NCI-H187 (cell line): Measurements from ENCODE around the gene RHBDD1.

Source experiments
- DNase-seq, 2 experiments: peaks; one replicate each; lab custom pipeline; 2025; lab: John Stamatoyannopoulos, UW

The RHBDD1 gene

GRCh38 chr2:226887940-226888339 lies 52.1 kb downstream of the RHBDD1 start:
- no peak for DNase-seq

- no peak for DNase-seq
These were observed 52.6 kb downstream of the RHBDD1 start for GRCh38 chr2:226888378-226888965.

- no peak for DNase-seq
These were observed 53.1 kb downstream of the RHBDD1 start for GRCh38 chr2:226888971-226889370.

GRCh38 chr2:226890286-226890685 lies 54.4 kb downstream of the RHBDD1 start:
- no peak for DNase-seq

DNA sequence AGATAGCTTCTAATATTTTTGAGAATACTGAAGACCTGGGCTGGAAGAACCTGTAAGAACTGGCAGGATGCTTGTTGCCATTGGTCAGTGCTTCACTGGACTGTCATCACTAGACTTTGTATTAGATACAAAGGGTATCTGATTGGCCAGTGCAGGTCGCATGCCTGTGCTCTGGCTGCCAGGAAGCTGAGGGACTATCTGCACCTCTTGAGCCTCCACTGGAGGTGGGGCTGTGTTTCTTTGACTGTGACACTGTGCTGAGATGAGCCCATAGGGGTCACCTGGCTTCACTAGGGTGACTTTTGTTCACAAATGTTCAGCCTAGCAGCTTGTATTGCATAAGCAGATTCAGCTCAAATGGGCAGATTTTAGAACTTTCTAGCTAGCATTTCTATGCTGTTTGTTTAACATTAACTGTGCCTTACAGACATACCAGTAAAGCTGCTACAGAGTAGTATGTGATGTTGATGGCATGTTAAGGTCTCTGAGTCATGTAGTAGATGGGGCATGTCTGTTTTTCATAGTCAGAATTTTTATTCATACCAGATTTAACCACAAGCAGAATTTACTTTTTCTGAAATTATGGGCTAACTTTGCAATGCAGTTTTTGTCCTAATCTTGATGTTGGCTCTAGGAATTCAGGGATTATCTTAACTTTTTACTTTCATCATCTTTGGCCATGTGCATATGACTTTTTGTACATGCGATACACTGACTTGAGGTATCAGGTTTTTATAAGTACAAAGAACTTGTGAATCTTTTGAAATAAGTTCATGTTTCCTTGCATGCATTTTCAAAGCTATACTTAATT lies 56.1 kb downstream of the RHBDD1 start:
- DNase-seq: no peak

DNA sequence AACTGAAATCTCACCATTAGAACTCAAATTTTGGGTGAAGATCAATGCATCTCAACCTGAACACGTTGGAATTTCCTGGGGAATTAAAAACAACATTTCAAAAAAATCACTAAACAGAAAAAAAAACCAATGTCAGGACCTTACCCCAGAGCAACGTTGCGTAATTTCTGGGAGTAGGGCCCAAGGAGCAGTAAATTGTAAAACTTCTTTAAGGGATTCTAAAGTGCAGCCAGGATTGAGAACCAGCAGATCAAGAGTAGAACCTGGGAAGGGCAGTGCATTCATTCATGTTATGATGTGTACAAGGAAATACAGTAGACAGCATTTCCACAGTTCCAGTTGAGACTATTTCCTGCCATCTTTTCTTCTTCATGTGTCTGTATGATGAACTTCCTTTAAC lies 56.9 kb downstream of the RHBDD1 start:
- no peak for DNase-seq

- DNase-seq: no peak
These were observed 57.4 kb downstream of the RHBDD1 start for GRCh38 chr2:226893216-226893615.

DNA sequence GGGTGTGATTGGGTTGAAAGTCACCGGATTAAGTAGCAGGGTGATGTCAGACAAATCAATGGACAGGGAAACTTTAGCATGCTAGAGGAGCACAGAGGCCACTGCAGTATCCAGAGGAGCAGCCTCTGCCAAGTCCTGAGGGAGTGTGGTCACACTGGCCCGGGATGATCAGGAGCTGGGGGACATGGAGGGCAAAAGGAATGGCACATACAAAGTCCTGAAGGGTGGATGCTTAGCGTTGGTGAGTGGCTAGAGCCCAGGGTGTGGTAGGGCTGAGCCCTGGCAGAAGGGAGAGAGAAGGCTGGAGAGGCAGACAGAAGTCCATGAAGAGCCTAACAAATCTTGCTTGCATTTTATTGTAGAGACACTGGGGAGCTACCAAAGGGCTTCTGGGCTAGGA lies 58.9 kb downstream of the RHBDD1 start:
- no peak for DNase-seq

- DNase-seq: no peak
These were observed 59.7 kb downstream of the RHBDD1 start for GRCh38 chr2:226895579-226895978.

- DNase-seq: no peak
These were observed 62.3 kb downstream of the RHBDD1 start for GRCh38 chr2:226898121-226898520.

GRCh38 chr2:226898897-226899296 lies 63.0 kb downstream of the RHBDD1 start:
- no peak for DNase-seq

GRCh38 chr2:226902041-226902966 lies 66.5 kb downstream of the RHBDD1 start:
- DNase-seq: no peak

- no peak for DNase-seq
These were observed 67.3 kb downstream of the RHBDD1 start for GRCh38 chr2:226903179-226903578.

- DNase-seq: no peak
These were observed 68.7 kb downstream of the RHBDD1 start for GRCh38 chr2:226904592-226904991.

- DNase-seq: no peak
These were observed 69.9 kb downstream of the RHBDD1 start for GRCh38 chr2:226905718-226906117.

GRCh38 chr2:226906163-226906693 lies 70.4 kb downstream of the RHBDD1 start:
- no peak for DNase-seq

GRCh38 chr2:226909126-226909525 lies 73.3 kb downstream of the RHBDD1 start:
- DNase-seq: no peak

- no peak for DNase-seq
These were observed 74.0 kb downstream of the RHBDD1 start for GRCh38 chr2:226909836-226910235.

DNA sequence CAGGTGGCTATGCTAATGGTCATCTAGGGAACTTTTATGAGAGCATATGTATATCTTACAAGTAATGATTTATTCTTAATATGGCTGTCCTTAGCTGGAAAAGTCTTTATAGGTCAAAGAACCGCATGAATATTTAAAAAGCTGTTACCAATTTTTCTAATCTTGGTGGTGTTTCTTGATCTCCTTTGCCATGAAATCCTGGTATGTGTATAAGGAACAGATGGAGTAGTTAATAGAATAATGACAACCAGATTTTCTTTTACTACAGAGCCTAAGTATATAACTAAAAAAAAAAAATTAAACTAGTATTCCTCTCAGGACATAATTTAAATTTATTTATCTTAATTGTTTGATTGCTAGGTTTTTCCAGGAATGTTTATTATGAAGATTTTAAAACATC lies 74.5 kb downstream of the RHBDD1 start:
- DNase-seq: no peak

GRCh38 chr2:226911932-226912331 lies 76.1 kb downstream of the RHBDD1 start:
- no peak for DNase-seq

- DNase-seq: no peak
These were observed 77.8 kb downstream of the RHBDD1 start for GRCh38 chr2:226913641-226914040.

GRCh38 chr2:226915846-226916360 lies 80.0 kb downstream of the RHBDD1 start:
- no peak for DNase-seq
